H9 (cell line): ENCODE data around the gene NUP98. TPM values are rescaled to one million over a fixed set of nuclear protein-coding genes. Genes with fewer than 3 reads are reported as not detected.

Experiments
- DNase-seq: peaks from one replicate; pipeline ENCODE4 v3.0.0-alpha.2; 2017
- H2AFZ ChIP-seq: one replicate; pipeline ENCODE4 v1.6.1; 2013; ENCODE audit warnings: mild to moderate bottlenecking, low read length, control low read depth, moderate library complexity
- H2AK5ac ChIP-seq: 2 replicates; pipeline ENCODE4 v1.6.1; 2013; ENCODE audit warnings: low read length, control low read depth, mixed read lengths; ENCODE audit not compliant: insufficient read length
- H2BK120ac ChIP-seq: one replicate; pipeline ENCODE4 v1.6.1; 2013; ENCODE audit warnings: low read depth, mild to moderate bottlenecking, low read length, control low read depth, inconsistent platforms; ENCODE audit not compliant: poor library complexity, severe bottlenecking
- H2BK12ac ChIP-seq: 2 replicates; pipeline ENCODE4 v1.6.1; 2013; ENCODE audit warnings: low read length, control low read depth, mixed read lengths, low read depth; ENCODE audit not compliant: insufficient read length
- H2BK15ac ChIP-seq: 2 replicates; pipeline ENCODE4 v1.6.1; 2013; ENCODE audit warnings: low read depth, low read length, control low read depth
- H2BK20ac ChIP-seq: one replicate; pipeline ENCODE4 v1.6.1; 2013; ENCODE audit warnings: low read depth, mild to moderate bottlenecking, low read length, control low read depth, inconsistent platforms; ENCODE audit not compliant: poor library complexity, severe bottlenecking
- H2BK5ac ChIP-seq: 2 replicates; pipeline ENCODE4 v1.6.1; 2013; ENCODE audit warnings: low read length, control low read depth, mixed read lengths; ENCODE audit not compliant: insufficient read length
- H3K14ac ChIP-seq: 2 replicates; pipeline ENCODE4 v1.6.1; 2013; ENCODE audit warnings: low read length, control low read depth; ENCODE audit not compliant: insufficient read depth
- H3K18ac ChIP-seq: 2 replicates; pipeline ENCODE4 v1.6.1; 2013; ENCODE audit warnings: low read depth, mild to moderate bottlenecking, mixed read lengths, low read length, control low read depth; ENCODE audit not compliant: insufficient read length
- H3K23ac ChIP-seq: 2 replicates; pipeline ENCODE4 v1.6.1; 2013; ENCODE audit warnings: low read length, control low read depth, mixed read lengths, low read depth; ENCODE audit not compliant: insufficient read length
- H3K23me2 ChIP-seq: 2 replicates; pipeline ENCODE4 v1.6.1; 2013; ENCODE audit warnings: low read depth, mild to moderate bottlenecking, mixed read lengths, low read length, control low read depth; ENCODE audit not compliant: insufficient read length, poor library complexity, severe bottlenecking
- H3K27ac ChIP-seq: 2 replicates; pipeline ENCODE4 v1.5.1; 2013; ENCODE audit warnings: low read length, control low read depth, mixed read lengths, low read depth; ENCODE audit not compliant: insufficient read length
- H3K27me3 ChIP-seq: 2 replicates; pipeline ENCODE4 v1.6.1; 2013; ENCODE audit warnings: low read length, control low read depth, inconsistent platforms; ENCODE audit not compliant: insufficient read depth
- H3K4ac ChIP-seq: 2 replicates; pipeline ENCODE4 v1.6.1; 2013; ENCODE audit warnings: low read depth, mild to moderate bottlenecking, control low read depth, inconsistent platforms, low read length, moderate library complexity
- H3K4me1 ChIP-seq: 2 replicates; pipeline ENCODE4 v1.6.1; 2013; ENCODE audit warnings: low read length, control low read depth, inconsistent platforms; ENCODE audit not compliant: insufficient read depth
- H3K4me2 ChIP-seq: 2 replicates; pipeline ENCODE4 v1.6.1; 2013; ENCODE audit warnings: low read length, control low read depth, mixed read lengths; ENCODE audit not compliant: insufficient read length, insufficient read depth
- H3K56ac ChIP-seq: 2 replicates; pipeline ENCODE4 v1.6.1; 2013; ENCODE audit warnings: low read depth, mild to moderate bottlenecking, mixed read lengths, low read length, control low read depth; ENCODE audit not compliant: insufficient read length
- H3K79me1 ChIP-seq: 2 replicates; pipeline ENCODE4 v1.6.1; 2013; ENCODE audit warnings: low read depth, mild to moderate bottlenecking, moderate library complexity, low read length, control low read depth, inconsistent platforms; ENCODE audit not compliant: insufficient read depth, poor library complexity, severe bottlenecking
- H3K79me2 ChIP-seq: 2 replicates; pipeline ENCODE4 v1.6.1; 2013; ENCODE audit warnings: low read length, control low read depth, inconsistent platforms; ENCODE audit not compliant: insufficient read depth
- H3K9ac ChIP-seq: 2 replicates; pipeline ENCODE4 v1.6.1; 2013; ENCODE audit warnings: low read length, control low read depth, mixed read lengths; ENCODE audit not compliant: insufficient read length; ENCODE audit errors: extremely low read depth
- H3K9me3 ChIP-seq: one replicate; pipeline ENCODE4 v1.6.1; 2013; ENCODE audit warnings: low read depth, low read length, inconsistent platforms; ENCODE audit not compliant: control insufficient read depth
- H3T11ph ChIP-seq: one replicate; pipeline ENCODE4 v1.6.1; 2013; ENCODE audit warnings: mild to moderate bottlenecking, low read length, control low read depth, inconsistent platforms
- H4K20me1 ChIP-seq: one replicate; pipeline ENCODE4 v1.6.1; 2013; ENCODE audit not compliant: control insufficient read depth, insufficient read length, insufficient read depth
- H4K5ac ChIP-seq: 2 replicates; pipeline ENCODE4 v1.6.1; 2013; ENCODE audit warnings: low read depth, mild to moderate bottlenecking, mixed read lengths, low read length, control low read depth; ENCODE audit not compliant: insufficient read length
- H4K8ac ChIP-seq: replicated peaks from 2 replicates; pipeline ENCODE4 v1.6.1; 2013; ENCODE audit warnings: low read length, control low read depth, mixed read lengths, low read depth; ENCODE audit not compliant: insufficient read length
- H4K91ac ChIP-seq: 2 replicates; pipeline ENCODE4 v1.6.1; 2013; ENCODE audit warnings: low read depth, mild to moderate bottlenecking, moderate library complexity, mixed read lengths, low read length, control low read depth; ENCODE audit not compliant: insufficient read length
- H3K27ac Mint-ChIP-seq, 3 experiments: 2 replicates in 2 of 3; 3 replicates in 1 of 3; pipeline ENCODE4 v1.8.0; 2020 to 2021; ENCODE audit warnings: mixed read lengths in 3 of 3, mild to moderate bottlenecking in 1 of 3, moderate library complexity in 1 of 3
- H3K27me3 Mint-ChIP-seq: 2 replicates; pipeline ENCODE4 v1.8.0; 2021; ENCODE audit warnings: low read depth, mild to moderate bottlenecking, moderate library complexity, mixed read lengths
- H3K36me3 Mint-ChIP-seq, 3 experiments: 2 replicates in 2 of 3; 3 replicates in 1 of 3; pipeline ENCODE4 v1.8.0; 2020 to 2021; ENCODE audit warnings: low read depth in 3 of 3, mixed read lengths in 3 of 3; ENCODE audit not compliant: insufficient read depth in 1 of 3
- H3K4me1 Mint-ChIP-seq, 2 experiments: 2 replicates each; pipeline ENCODE4 v1.8.0; 2020; ENCODE audit warnings: mixed read lengths in 2 of 2
- H3K4me3 Mint-ChIP-seq, 2 experiments: 2 replicates in 1 of 2; 3 replicates in 1 of 2; pipeline ENCODE4 v1.8.0; 2020 to 2021; ENCODE audit warnings: mild to moderate bottlenecking in 2 of 2, mixed read lengths in 2 of 2, moderate library complexity in 1 of 2
- H3K9me3 Mint-ChIP-seq, 2 experiments: 2 replicates in 1 of 2; 3 replicates in 1 of 2; pipeline ENCODE4 v1.8.0; 2020; ENCODE audit warnings: mild to moderate bottlenecking in 2 of 2, mixed read lengths in 2 of 2, moderate library complexity in 1 of 2
- WGBS: extraction: QIAGEN DNeasy Blood & Tissue Kit; methylation state at CpG from one replicate; pipeline ENCODE4 v1.1.7; 2013; ENCODE audit warnings: missing lambda C conversion rate, low lambda C conversion rate, mixed read lengths; ENCODE audit not compliant: insufficient read length; ENCODE audit errors: extremely low coverage; 5-methylcytosine and 5-hydroxymethylcytosine counted together
- total RNA-seq: library from RNA; stranded (reverse); gene quantifications from 2 replicates; pipeline ENCODE4 v1.2.1, GENCODE V29; 2021
- TF ChIP-seq, protein P1 (sequence below): fragments of 200-600 bp; sonication (generic); conservative IDR thresholded peaks from 3 replicates; pipeline ENCODE4 v1.8.0; 2021; ENCODE audit warnings: antibody characterized with exemption, mild to moderate bottlenecking

Gene NUP98
- total RNA-seq, 1 experiment from 2014 or later, result 105 TPM

DNA sequence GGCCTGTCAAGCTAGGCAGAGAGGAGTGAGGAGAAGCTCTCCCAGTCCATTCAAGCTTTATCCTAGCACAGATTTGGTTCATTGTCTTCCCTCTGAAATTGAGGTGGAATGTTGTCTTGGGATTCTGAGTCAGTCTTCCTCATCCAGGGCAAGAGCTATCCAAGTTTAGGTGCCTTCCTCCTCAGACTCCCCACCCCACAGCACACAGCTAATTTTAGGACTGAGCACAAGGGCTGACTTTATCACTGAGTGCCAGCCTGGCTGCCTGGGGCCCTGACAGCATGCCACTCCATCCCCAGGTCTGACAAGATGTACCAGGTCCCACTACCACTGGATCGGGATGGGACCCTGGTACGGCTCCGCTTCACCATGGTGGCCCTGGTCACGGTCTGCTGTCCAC, 13.6 kb upstream of the NUP98 start:
- Histone ChIP-seq H2BK120ac (no peak overlapping the region), H3K18ac (no peak overlapping the region), H3K9me3 (no peaks in the 10 kb centered on the region), H3K4me1 (no peaks in the 10 kb centered on the region), H3K56ac (no peak overlapping the region), H2AFZ (no peak overlapping the region), H4K8ac (no peak overlapping the region), H3K79me1 (no peaks in the 10 kb centered on the region), H3K23ac (no peak overlapping the region), H2AK5ac (no peak overlapping the region), H2BK5ac (no peak overlapping the region), H3K27ac (no peak overlapping the region), H2BK12ac (no peak overlapping the region), H3K79me2 (0 out of 2 replicates have a peak, but pooled peaks cover 2% of the 10 kb centered on the region), H2BK15ac (no peak overlapping the region), H2BK20ac (no peak overlapping the region), H4K20me1 (no peaks in the 10 kb centered on the region), H3K27me3 (no peaks in the 10 kb centered on the region), H3K4me2 (no peak overlapping the region), H4K91ac (no peak overlapping the region), H3K9ac (no peak overlapping the region), H4K5ac (no peak overlapping the region), H3K23me2 (peaks cover 9% of the 10 kb centered on the region), H3T11ph (no peak overlapping the region), H3K14ac (no peak overlapping the region; the same call in 1 of the 2 replicates), H3K4ac (no peak overlapping the region)
- no CpG with 5 or more reads among the region's 4 CpGs for WGBS
- Mint-ChIP-seq H3K27ac (no peak overlapping the region), H3K9me3 (no peaks in the 10 kb centered on the region), H3K27me3 (no peaks in the 10 kb centered on the region), H3K36me3 (peaks cover 0 to 5% (median 0%) of the 10 kb centered on the region in 3 experiments; a peak in 2 of 7 replicates), H3K4me3 (no peak overlapping the region), H3K4me1 (peaks cover 18 to 19% of the 10 kb centered on the region in 2 experiments)
- TF ChIP-seq, protein P1, sequence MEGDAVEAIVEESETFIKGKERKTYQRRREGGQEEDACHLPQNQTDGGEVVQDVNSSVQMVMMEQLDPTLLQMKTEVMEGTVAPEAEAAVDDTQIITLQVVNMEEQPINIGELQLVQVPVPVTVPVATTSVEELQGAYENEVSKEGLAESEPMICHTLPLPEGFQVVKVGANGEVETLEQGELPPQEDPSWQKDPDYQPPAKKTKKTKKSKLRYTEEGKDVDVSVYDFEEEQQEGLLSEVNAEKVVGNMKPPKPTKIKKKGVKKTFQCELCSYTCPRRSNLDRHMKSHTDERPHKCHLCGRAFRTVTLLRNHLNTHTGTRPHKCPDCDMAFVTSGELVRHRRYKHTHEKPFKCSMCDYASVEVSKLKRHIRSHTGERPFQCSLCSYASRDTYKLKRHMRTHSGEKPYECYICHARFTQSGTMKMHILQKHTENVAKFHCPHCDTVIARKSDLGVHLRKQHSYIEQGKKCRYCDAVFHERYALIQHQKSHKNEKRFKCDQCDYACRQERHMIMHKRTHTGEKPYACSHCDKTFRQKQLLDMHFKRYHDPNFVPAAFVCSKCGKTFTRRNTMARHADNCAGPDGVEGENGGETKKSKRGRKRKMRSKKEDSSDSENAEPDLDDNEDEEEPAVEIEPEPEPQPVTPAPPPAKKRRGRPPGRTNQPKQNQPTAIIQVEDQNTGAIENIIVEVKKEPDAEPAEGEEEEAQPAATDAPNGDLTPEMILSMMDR, result no peak
- no peak for DNase-seq
